Activated T-helper 1 cell treated with anti-CD3 and anti-CD28 coated beads, Interleukin-12 subunit alpha, Interleukin-12 subunit beta, Interleukin-2, Interleukin-4 antibody, amounts not matched to agents 30 ng/mL and 10 ng/mL and 1 ng/mL, durations not matched to agents 14 hours and 24 hours and 36 hours (primary cell): Measurements from ENCODE around the gene IL22. TPM values are rescaled to one million over a fixed set of nuclear protein-coding genes. Genes with fewer than 3 reads are reported as not detected.

Source experiments
- DNase-seq: peaks from one replicate; pipeline ENCODE4 v3.0.0; 2021; ENCODE audit warnings: low spot score
- H3K27ac Mint-ChIP-seq: one replicate; pipeline ENCODE4 v1.8.0; 2021; ENCODE audit warnings: mild to moderate bottlenecking, mixed read lengths
- H3K27me3 Mint-ChIP-seq: one replicate; pipeline ENCODE4 v1.8.0; 2022; ENCODE audit warnings: mild to moderate bottlenecking, moderate library complexity, mixed read lengths; ENCODE audit not compliant: insufficient read depth
- H3K36me3 Mint-ChIP-seq: one replicate; pipeline ENCODE4 v1.8.0; 2021; ENCODE audit warnings: low read depth, mixed read lengths
- H3K4me1 Mint-ChIP-seq: one replicate; pipeline ENCODE4 v1.8.0; 2021; ENCODE audit warnings: low read depth, mixed read lengths
- H3K4me3 Mint-ChIP-seq: one replicate; pipeline ENCODE4 v1.8.0; 2021; ENCODE audit warnings: mild to moderate bottlenecking, moderate library complexity, mixed read lengths
- H3K9me3 Mint-ChIP-seq: one replicate; pipeline ENCODE4 v1.8.0; 2021; ENCODE audit warnings: mixed read lengths
- intact Hi-C: fragments of 100-400 bp; cut with micrococcal nuclease; formaldehyde crosslinking; loops from one replicate; pipeline ENCODE4 v1.15.1; 2024
- total RNA-seq: library from RNA; stranded (reverse); gene quantifications from 2 replicates; pipeline ENCODE4 v1.2.3, GENCODE V29; 2022

IL22 gene
- total RNA-seq, 1 donor from 2014 or later = 3.4 TPM

DNA sequence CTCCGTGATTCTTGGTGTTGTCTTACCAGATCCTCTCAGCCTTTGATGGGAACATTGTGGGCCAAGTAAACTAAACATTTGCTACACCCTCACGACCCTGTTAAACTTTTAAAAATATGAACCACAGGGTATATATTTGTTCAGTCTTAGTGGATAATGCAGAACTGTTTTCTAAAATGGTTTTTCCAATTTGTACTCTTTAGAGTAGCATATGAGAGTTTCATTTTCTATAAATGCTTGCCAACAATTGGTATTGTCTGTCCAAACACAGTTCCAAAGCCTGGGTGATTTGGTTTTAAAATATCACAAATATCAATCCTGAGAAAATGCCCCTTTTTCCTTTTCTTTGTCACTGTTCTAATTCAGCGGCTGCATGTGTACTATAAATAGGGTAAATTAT lies 6.7 kb upstream of the IL22 start:
- H3K4me1 Mint-ChIP-seq = peaks cover 75% of the 10 kb centered on the region
- intact Hi-C loops = no loop called here
- H3K27ac Mint-ChIP-seq = no peak overlapping the region
- H3K36me3 Mint-ChIP-seq = peaks cover 7% of the 10 kb centered on the region
- peaks cover 14% of the 10 kb centered on the region for H3K27me3 Mint-ChIP-seq
- H3K9me3 Mint-ChIP-seq = no peaks in the 10 kb centered on the region
- H3K4me3 Mint-ChIP-seq = no peak overlapping the region
- no peak for DNase-seq

DNA sequence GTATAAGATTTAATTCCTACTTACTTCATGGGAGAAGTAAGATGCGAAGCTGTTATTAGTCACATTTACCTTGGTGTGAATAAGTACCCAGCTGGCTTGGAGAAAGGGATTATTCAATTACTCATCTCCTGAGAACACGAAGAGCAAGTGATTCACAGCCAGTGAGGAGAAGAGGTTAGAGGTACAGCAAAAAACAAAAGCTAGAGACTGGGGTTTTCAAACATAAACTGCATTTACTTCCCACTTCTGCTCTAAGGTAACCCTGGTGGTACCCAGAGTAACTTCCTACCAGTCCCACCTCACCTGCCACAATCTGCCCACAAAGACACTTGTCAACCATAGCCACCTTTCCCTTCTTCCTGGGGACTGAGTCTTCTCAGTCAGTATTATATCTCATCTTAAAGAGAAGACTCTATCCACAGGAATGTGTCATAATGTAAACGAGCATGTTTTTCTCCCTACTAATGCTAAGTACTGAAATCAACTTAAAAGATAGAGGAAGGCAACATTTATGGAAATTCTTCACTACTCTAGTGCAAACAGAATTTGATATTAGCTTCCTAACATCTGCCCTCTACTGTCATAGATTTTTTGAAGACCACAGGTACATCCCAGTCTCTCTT lies 6.0 kb upstream of the IL22 start:
- intact Hi-C loops = loop anchor here (1.0 to 2.0 kb wide), 8 partner anchors 9 to 238 kb away; no protein-coding TSS in a partner anchor
- Mint-ChIP-seq H3K4me3 (peak overlapping the region; percentile 12), H3K4me1 (peaks cover 68% of the 10 kb centered on the region), H3K27ac (peak overlapping the region; percentile 69), H3K36me3 (peaks cover 4% of the 10 kb centered on the region), H3K27me3 (peaks cover 19% of the 10 kb centered on the region), H3K9me3 (no peaks in the 10 kb centered on the region)
- DNase-seq = peak; percentile 31

DNA sequence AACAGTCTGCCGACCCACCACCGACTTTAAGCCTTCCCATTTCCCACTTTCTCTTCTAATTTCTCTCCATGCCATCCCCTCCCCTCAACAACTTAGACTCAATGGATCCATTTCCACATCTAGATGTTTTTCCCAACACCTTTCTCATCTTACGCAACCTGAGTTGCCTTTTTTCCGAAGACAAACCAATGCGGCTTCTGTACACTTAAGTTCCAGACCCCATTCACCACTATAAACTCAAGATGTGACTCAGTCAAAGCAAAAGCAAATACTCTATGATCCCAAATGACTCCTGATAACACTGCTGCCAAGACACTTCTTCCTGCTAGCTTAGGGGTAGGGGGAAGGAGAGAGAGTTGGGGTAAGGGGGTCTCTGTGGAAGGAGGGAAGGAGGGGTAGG lies 1.3 kb downstream of the IL22 start:
- H3K36me3 Mint-ChIP-seq = peaks cover 17% of the 10 kb centered on the region
- H3K27ac Mint-ChIP-seq = no peak overlapping the region
- no peak for DNase-seq
- peaks cover 31% of the 10 kb centered on the region for H3K4me1 Mint-ChIP-seq
- peaks cover 8% of the 10 kb centered on the region for H3K9me3 Mint-ChIP-seq
- peaks cover 22% of the 10 kb centered on the region for H3K27me3 Mint-ChIP-seq
- H3K4me3 Mint-ChIP-seq = no peak overlapping the region
- intact Hi-C loops = no loop called here

DNA sequence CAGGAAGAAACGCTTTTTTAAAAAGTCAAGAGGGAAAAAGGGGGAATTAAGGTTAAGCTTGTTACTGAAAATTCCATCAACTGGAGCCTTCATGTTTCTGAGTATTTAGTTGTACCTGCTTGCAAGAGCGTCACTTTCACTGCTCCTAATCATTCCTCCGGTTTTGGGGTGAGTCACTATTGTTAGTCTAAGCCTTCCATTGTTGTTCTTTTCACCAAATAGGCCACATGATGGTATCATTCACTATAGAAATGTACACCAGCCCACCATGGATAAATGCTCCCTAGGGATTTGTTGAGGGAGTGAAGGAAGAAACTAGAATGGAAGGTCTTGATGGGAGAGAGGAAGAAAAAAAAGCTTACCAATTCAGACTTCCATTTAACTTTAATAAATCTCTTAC lies 3.0 kb downstream of the IL22 start:
- Mint-ChIP-seq H3K27me3 (peaks cover 22% of the 10 kb centered on the region), H3K4me1 (peaks cover 40% of the 10 kb centered on the region), H3K27ac (no peak overlapping the region), H3K9me3 (peaks cover 8% of the 10 kb centered on the region), H3K36me3 (peaks cover 19% of the 10 kb centered on the region), H3K4me3 (no peak overlapping the region)
- no peak for DNase-seq
- intact Hi-C loops = no loop called here

DNA sequence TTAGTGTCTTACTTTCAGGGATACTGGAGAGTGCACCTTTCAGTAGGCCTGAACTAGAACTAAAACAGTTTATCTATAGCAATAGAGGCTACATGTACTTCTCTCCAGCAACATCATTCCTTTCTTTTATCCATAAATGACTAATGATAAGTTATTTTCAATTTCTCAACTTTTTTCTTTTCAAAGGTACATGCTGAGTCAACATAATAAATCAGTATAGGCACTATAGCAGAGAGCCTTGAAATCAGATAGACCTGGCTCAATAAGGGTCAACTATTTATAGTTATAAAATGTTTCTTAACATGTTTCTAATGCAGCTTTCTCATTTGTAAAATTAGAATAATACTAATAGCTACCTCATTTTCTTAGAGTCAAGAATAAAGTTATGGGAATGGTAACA lies 5.6 kb downstream of the IL22 start:
- Mint-ChIP-seq H3K36me3 (peaks cover 21% of the 10 kb centered on the region), H3K27ac (no peak overlapping the region), H3K4me1 (peaks cover 39% of the 10 kb centered on the region), H3K27me3 (peaks cover 16% of the 10 kb centered on the region), H3K9me3 (peaks cover 18% of the 10 kb centered on the region), H3K4me3 (no peak overlapping the region)
- DNase-seq = no peak
- intact Hi-C loops = no loop called here

DNA sequence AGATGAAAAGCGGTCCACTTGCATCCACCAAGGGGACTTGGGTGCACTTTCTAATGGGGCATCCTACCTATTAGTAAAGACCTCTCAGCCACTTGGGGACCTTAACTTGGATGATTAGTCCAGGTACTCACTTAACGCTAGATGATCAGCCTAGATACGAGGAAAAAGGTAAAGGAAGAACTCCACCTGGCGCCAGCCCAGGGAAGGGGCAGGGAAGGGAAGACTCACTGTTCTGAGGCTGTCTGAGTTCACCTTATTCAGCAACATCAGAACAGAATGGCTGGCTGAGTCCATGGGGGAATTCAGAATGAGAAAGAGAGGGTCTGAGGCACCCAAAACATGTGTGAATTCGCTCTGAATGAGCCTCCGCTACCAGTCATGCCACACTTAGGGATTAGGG lies 7.1 kb downstream of the IL22 start:
- peaks cover 19% of the 10 kb centered on the region for H3K36me3 Mint-ChIP-seq
- H3K9me3 Mint-ChIP-seq = peaks cover 20% of the 10 kb centered on the region
- peaks cover 11% of the 10 kb centered on the region for H3K27me3 Mint-ChIP-seq
- H3K4me3 Mint-ChIP-seq = no peak overlapping the region
- H3K27ac Mint-ChIP-seq = no peak overlapping the region
- intact Hi-C loops = no loop called here
- no peak for DNase-seq
- H3K4me1 Mint-ChIP-seq = peaks cover 33% of the 10 kb centered on the region

DNA sequence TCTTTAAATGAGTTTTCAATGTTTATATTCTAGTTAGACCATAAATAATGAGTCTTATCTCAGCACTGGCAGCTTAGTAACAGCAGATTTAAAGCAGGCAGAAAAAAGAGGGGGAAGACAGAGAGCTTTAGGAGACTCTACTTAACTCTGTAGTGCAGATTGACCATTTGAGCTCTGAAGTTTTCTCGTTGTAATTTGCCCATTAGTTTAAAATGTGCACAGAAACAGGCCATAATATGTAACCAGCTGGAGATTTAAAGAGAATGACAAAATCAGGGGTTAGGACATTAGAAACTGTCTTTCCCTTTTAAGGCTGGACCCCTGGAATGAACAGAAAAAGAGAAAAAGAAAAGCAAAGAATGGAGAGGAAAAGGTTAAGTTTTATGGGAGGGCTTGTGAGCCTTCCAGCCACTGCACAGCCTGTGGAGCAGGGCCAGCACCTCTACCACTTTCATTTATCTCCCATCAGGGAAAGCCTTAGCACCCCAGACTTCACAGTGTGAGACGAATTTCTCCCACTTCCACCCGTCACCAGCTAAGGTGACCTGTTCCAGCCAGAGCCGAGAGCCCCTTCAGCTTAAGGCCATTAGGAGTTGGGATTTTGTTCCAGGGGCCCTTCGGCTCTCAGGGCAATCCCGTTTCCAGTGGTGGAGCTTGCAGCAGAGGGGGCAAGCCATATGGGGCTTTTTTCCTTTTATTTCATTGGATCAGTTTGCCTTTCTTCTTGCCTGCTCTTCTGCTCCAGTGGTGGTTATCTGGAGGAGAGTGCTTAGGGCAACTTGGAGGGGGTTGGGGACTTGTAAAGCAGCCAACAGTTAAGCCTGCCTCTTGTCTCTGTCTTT lies 8.0 kb downstream of the IL22 start:
- peaks cover 20% of the 10 kb centered on the region for H3K9me3 Mint-ChIP-seq
- peaks cover 37% of the 10 kb centered on the region for H3K4me1 Mint-ChIP-seq
- peaks cover 21% of the 10 kb centered on the region for H3K36me3 Mint-ChIP-seq
- peaks cover 11% of the 10 kb centered on the region for H3K27me3 Mint-ChIP-seq
- intact Hi-C loops = no loop called here
- H3K27ac Mint-ChIP-seq = no peak overlapping the region
- H3K4me3 Mint-ChIP-seq = no peak overlapping the region
- DNase-seq = no peak

DNA sequence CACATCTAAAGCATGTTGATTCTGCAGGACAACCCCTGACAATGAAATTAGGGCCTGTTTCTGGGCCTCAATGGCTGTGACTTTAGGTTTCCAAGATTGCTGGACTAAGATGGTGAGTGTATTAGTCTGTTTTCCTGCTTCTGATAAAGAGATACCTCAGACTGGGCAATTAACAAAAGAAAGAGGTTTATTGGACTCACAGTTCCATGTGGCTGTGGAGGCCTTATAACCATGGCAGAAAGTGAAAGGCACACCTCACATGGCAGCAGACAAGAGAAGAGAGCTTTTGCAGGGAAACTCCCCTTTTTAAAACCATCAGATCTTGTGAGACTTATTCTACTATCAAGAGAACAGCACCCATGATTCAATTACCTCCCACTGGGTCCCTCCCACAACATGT lies 10.6 kb downstream of the IL22 start:
- Mint-ChIP-seq H3K27me3 (peaks cover 3% of the 10 kb centered on the region), H3K4me1 (peaks cover 56% of the 10 kb centered on the region), H3K4me3 (no peak overlapping the region), H3K36me3 (peaks cover 15% of the 10 kb centered on the region), H3K27ac (no peak overlapping the region), H3K9me3 (peaks cover 19% of the 10 kb centered on the region)
- no peak for DNase-seq
- intact Hi-C loops = loop anchor here (5.0 kb wide), 1 partner anchor 445 kb away; the partner anchor contains the start of gene NUP107

DNA sequence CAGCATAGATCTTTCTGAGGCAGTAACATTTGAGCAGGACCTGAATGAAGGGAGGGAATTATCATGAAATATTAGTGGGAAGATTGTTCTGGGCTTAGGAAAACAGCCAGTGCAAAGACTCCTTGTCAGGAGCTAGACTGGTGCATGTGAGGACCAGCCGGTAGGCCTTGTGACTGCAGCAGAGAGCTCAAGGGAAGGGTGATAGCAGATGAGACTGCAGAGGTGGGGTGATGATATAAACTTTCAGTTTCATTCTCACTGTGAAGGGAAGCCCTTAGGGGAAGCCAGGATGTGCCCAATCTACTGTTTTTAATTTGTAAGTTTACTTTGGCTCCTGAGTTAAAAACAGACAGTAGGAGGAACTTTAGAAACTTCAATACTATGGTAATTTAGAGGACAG lies 12.4 kb downstream of the IL22 start:
- H3K27ac Mint-ChIP-seq = peak overlapping the region; percentile 94
- H3K4me1 Mint-ChIP-seq = peaks cover 65% of the 10 kb centered on the region
- peaks cover 16% of the 10 kb centered on the region for H3K36me3 Mint-ChIP-seq
- DNase-seq = peak; percentile 65
- peaks cover 20% of the 10 kb centered on the region for H3K9me3 Mint-ChIP-seq
- peak overlapping the region; percentile 76 for H3K4me3 Mint-ChIP-seq
- intact Hi-C loops = loop anchor here (1.0 to 5.0 kb wide), 6 partner anchors 10 to 446 kb away; partner anchors contain the start of gene NUP107
- H3K27me3 Mint-ChIP-seq = no peaks in the 10 kb centered on the region

DNA sequence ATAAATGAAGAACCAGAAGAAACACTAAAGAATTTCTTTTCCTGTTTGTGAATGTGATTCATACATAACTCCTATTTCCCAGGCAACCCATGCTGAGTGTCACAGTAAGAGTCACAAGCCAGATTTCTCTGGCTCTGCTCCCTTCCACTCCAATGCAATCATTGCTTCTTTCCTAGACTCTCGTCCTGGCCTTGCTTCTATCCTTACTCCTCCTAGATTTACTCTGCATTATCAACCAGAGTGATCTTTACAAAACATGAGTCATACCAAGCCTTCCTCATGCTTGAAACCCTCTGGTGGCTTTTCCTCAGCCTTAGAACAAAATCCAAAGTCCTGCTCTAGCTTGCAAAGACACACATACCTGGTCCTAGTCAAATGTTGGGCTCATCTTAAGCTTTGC lies 13.3 kb downstream of the IL22 start:
- H3K4me1 Mint-ChIP-seq = peaks cover 72% of the 10 kb centered on the region
- DNase-seq = no peak
- peak overlapping the region; percentile 28 for H3K4me3 Mint-ChIP-seq
- H3K9me3 Mint-ChIP-seq = peaks cover 20% of the 10 kb centered on the region
- no peaks in the 10 kb centered on the region for H3K27me3 Mint-ChIP-seq
- intact Hi-C loops = loop anchor here (5.0 kb wide), 1 partner anchor 447 kb away; the partner anchor contains the start of gene NUP107
- peak overlapping the region; percentile 94 for H3K27ac Mint-ChIP-seq
- peaks cover 16% of the 10 kb centered on the region for H3K36me3 Mint-ChIP-seq

DNA sequence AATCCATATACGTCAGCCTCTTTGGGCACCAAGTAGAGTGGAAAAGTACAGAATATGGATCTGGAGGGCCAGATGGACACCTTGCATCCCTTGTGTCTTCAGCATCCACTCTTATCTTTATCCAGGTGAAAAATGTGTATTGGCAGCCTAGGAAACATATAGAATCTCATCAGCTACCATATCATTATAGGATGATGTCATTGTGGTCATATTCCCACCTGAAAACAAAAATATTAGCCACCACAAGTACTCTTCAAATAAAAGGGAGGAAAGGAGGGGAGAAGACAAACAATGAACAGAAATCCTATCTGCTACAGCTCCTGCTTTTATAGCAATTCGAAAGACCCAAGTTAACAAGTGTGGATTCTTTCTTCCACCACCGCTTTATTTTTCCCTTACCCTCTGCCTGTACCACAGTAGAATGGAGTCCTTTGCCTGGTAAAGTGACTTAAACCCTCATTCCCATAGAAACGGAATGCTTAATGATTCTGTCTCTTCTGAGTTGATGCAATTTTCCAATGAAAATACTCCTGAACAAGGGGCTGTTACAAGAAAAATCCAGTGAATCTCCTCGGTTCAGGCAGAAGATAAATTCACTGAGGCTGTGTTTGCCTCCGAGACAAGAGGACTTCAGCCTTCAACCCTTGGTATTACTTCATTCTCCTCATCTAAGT lies 14.0 kb downstream of the IL22 start:
- Mint-ChIP-seq H3K9me3 (peaks cover 20% of the 10 kb centered on the region), H3K36me3 (peaks cover 20% of the 10 kb centered on the region), H3K4me1 (peaks cover 78% of the 10 kb centered on the region), H3K27me3 (no peaks in the 10 kb centered on the region), H3K27ac (peak overlapping the region; percentile 94), H3K4me3 (peak overlapping the region; percentile 28)
- intact Hi-C loops = no loop called here
- no peak for DNase-seq

DNA sequence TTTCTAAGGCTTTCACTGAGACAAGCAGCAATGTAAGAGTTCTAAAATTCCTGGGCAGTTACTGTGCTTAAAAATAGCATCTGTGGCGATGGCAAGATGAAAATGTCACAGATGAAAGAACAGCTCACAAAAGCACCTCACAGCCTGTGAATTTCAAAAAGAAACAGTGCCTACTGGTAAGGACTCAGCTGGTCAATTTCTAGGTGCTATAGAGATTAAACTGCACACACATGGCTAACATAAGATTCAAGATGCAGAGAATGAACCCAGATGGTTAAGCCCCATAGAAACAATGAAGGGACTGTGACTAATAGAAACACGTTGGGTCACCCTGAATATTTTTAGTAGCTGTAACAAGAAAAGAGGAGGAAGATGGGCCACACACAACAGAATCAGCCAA lies 15.8 kb downstream of the IL22 start:
- Mint-ChIP-seq H3K9me3 (peaks cover 9% of the 10 kb centered on the region), H3K4me3 (peak overlapping the region; percentile 84), H3K27me3 (no peaks in the 10 kb centered on the region), H3K27ac (peak overlapping the region; percentile 69), H3K36me3 (peaks cover 14% of the 10 kb centered on the region), H3K4me1 (peaks cover 91% of the 10 kb centered on the region)
- intact Hi-C loops = loop anchor here (2.0 kb wide), 1 partner anchor 569 kb away; no protein-coding TSS in a partner anchor
- no peak for DNase-seq
